Cortex of kidney (tissue), 1 donor: ENCODE measurements around the gene CTSO.

Experiments used
- DNase-seq: peaks from one replicate; lab custom pipeline; 2025; lab: John Stamatoyannopoulos, UW

CTSO gene

GRCh38 chr4:155953151-155954117, at the start of gene CTSO:
Gene CTSO, minus strand, starts transcription at chr4:155953866. Its CDS starts 19 bp downstream, at chr4:155953847.
- no peak for DNase-seq

GRCh38 chr4:156000491-156000890, 46.8 kb upstream of the CTSO start:
- no peak for DNase-seq

GRCh38 chr4:155999725-156000124, 46.1 kb upstream of the CTSO start:
- DNase-seq = no peak

- DNase-seq = no peak
Measured at GRCh38 chr4:155995069-155995468, 41.4 kb upstream of the CTSO start.

GRCh38 chr4:155984106-155984797, 30.6 kb upstream of the CTSO start:
- no peak for DNase-seq

GRCh38 chr4:155982736-155983385, 29.2 kb upstream of the CTSO start:
- DNase-seq = no peak

GRCh38 chr4:155978810-155979209, 25.1 kb upstream of the CTSO start:
- DNase-seq = no peak

GRCh38 chr4:155975511-155975910, 21.8 kb upstream of the CTSO start:
- DNase-seq = no peak

- no peak for DNase-seq
Measured at GRCh38 chr4:155974996-155975395, 21.3 kb upstream of the CTSO start.

GRCh38 chr4:155974476-155974749, 20.7 kb upstream of the CTSO start:
- DNase-seq = no peak

GRCh38 chr4:155973639-155974475, 20.2 kb upstream of the CTSO start:
- no peak for DNase-seq

GRCh38 chr4:155972098-155972497, 18.4 kb upstream of the CTSO start:
- no peak for DNase-seq

GRCh38 chr4:155966731-155967395, 13.2 kb upstream of the CTSO start:
- DNase-seq = no peak

- no peak for DNase-seq
Measured at GRCh38 chr4:155966171-155966570, 12.5 kb upstream of the CTSO start.

GRCh38 chr4:155964016-155964891, 10.6 kb upstream of the CTSO start:
- DNase-seq = no peak

- no peak for DNase-seq
Measured at GRCh38 chr4:155962767-155963166, 9.1 kb upstream of the CTSO start.

- DNase-seq = no peak
Measured at GRCh38 chr4:155961575-155961974, 7.9 kb upstream of the CTSO start.

GRCh38 chr4:155960522-155960921, 6.9 kb upstream of the CTSO start:
- DNase-seq = no peak

GRCh38 chr4:155959417-155959816, 5.8 kb upstream of the CTSO start:
- DNase-seq = no peak

GRCh38 chr4:155956461-155956860, 2.8 kb upstream of the CTSO start:
- no peak for DNase-seq
